Right cardiac atrium (tissue), 5 donors: ENCODE data around the gene FAM32A. TPM values are rescaled to one million over a fixed set of nuclear protein-coding genes. Genes with fewer than 3 reads are reported as not detected.

Experiments used
- ATAC-seq, 2 donors: fragments of 200-7000 bp; cut with Tn5 transposase; one replicate each; pipeline versions ENCODE4 v1.8.0 to v1.9.1; 2020; ENCODE audit warnings: moderate library complexity in 2 of 2, mild to moderate bottlenecking in 1 of 2
- DNase-seq, 3 donors: peaks; one replicate each; pipeline ENCODE4 v3.0.0-alpha.2; 2020
- H3K27ac ChIP-seq: one replicate; pipeline ENCODE4 v1.5.1; 2013; ENCODE audit warnings: mild to moderate bottlenecking, low read length, control low read depth, moderate library complexity
- H3K27me3 ChIP-seq: one replicate; pipeline ENCODE4 v1.6.1; 2013; ENCODE audit not compliant: control insufficient read depth, insufficient read depth
- H3K4me1 ChIP-seq: one replicate; pipeline ENCODE4 v1.6.1; 2013; ENCODE audit warnings: low read length; ENCODE audit not compliant: control insufficient read depth, insufficient read depth
- H3K4me3 ChIP-seq: one replicate; pipeline ENCODE4 v1.5.1; 2013; ENCODE audit warnings: low read length, control low read depth
- H3K9me3 ChIP-seq: one replicate; pipeline ENCODE4 v1.6.1; 2013; ENCODE audit warnings: low read length; ENCODE audit not compliant: control insufficient read depth
- WGBS: extraction: QIAGEN DNeasy Blood & Tissue Kit; methylation state at CpG from one replicate; pipeline ENCODE4 v1.1.7; 2013; 5-methylcytosine and 5-hydroxymethylcytosine counted together
- intact Hi-C, 4 donors: fragments of 100-400 bp; cut with DNase I; formaldehyde crosslinking; loops; one replicate each; pipeline versions ENCODE4 v1.11.0 to v1.14.0; 2022 to 2023
- polyA plus RNA-seq: library from polyadenylated mRNA; stranded (reverse); fragments of 200-250 nt; gene quantifications from one replicate; pipeline ENCODE4 v1.2.3, GENCODE V29; 2013
- total RNA-seq, 4 donors: library from RNA; stranded (reverse); fragmentation: NEBNext Ultra II Directional; extraction: Animal tissue kit (Norgen Biotek cat#: 25700); gene quantifications; one replicate each; pipeline ENCODE4 v1.2.1, GENCODE V29; 2021
- donor health status: healthy with polysubstance abuse.
- donor health status: DM: no; HTN: yes; CAD: no.
- donor health status: DM: no; HTN: no; CAD: no.
- donor health status: DM: no; HTN: yes; CAD: no; lungs with severe emphysema.
- donor health status: DM: yes; HTN: yes; CAD: no.

The FAM32A gene
- total and polyA plus RNA-seq, 5 donors: 37.5 to 49.3 (median 41.6) TPM

GRCh38 chr19:16233836-16234551, 48.8 kb downstream of the FAM32A start:
- Histone ChIP-seq H3K9me3 (no peaks in the 10 kb centered on the region), H3K4me1 (no peaks in the 10 kb centered on the region), H3K27me3 (no peaks in the 10 kb centered on the region), H3K27ac (no peak overlapping the region), H3K4me3 (no peak overlapping the region)
- ATAC-seq (peak in 1 of 2 donors; percentile 18), DNase-seq (no peak)
- 85% methylated on average over 19 of the region's 19 CpGs for whole genome bisulfite sequencing
- intact Hi-C loops: no loop called here

GRCh38 chr19:16234552-16235445, 49.6 kb downstream of the FAM32A start:
- intact Hi-C loops: no loop called here

GRCh38 chr19:16235811-16236652, 50.8 kb downstream of the FAM32A start:
- intact Hi-C loops: no loop called here
- Histone ChIP-seq H3K4me3 (no peak overlapping the region), H3K4me1 (no peaks in the 10 kb centered on the region), H3K27ac (no peak overlapping the region), H3K9me3 (no peaks in the 10 kb centered on the region), H3K27me3 (no peaks in the 10 kb centered on the region)
- ATAC-seq (peak in 1 of 2 donors; percentile 3), DNase-seq (no peak)
- WGBS: 87% methylated on average over 21 of the region's 21 CpGs

More at GRCh38 chr19:16234552-16235445, 49.6 kb downstream of the FAM32A start:
- H3K4me3 ChIP-seq: no peak overlapping the region
- no peak overlapping the region for H3K27ac ChIP-seq
- ATAC-seq: no peak
- no peaks in the 10 kb centered on the region for H3K4me1 ChIP-seq
- H3K27me3 ChIP-seq: no peaks in the 10 kb centered on the region
- 91% methylated on average over 41 of the region's 41 CpGs for WGBS
- DNase-seq: no peak
- H3K9me3 ChIP-seq: no peaks in the 10 kb centered on the region

Other genes starting within 250 kb of the FAM32A start
- gene OR10H4, start 236.4 kb upstream of the FAM32A start, total RNA-seq: not detected
- gene OR10H4, start 236.4 kb upstream of the FAM32A start, polyA plus RNA-seq: not detected
- gene TPM4, start 108.9 kb upstream of the FAM32A start, total RNA-seq: 100 to 1,000 TPM in 3 of 4 donors, 10 to 100 TPM in 1; 87.7 to 226 (median 130) TPM
- gene TPM4, start 108.9 kb upstream of the FAM32A start, polyA plus RNA-seq: 137 TPM
- 10 to 100 TPM; 22.6 to 30.0 (median 24.5) TPM for gene RAB8A, start 73.5 kb upstream of the FAM32A start, total RNA-seq
- gene RAB8A, start 73.5 kb upstream of the FAM32A start, polyA plus RNA-seq: 12.9 TPM
- 1 to 10 TPM in 1 of 4 donors, under 1 TPM in 1, not detected in 2; 0.37 to 1.0 TPM for gene HSH2D, start 41.7 kb upstream of the FAM32A start, total RNA-seq
- gene HSH2D, start 41.7 kb upstream of the FAM32A start, polyA plus RNA-seq: 0.18 TPM
- not detected for gene CIB3, start 11.9 kb upstream of the FAM32A start, total RNA-seq
- gene CIB3, start 11.9 kb upstream of the FAM32A start, polyA plus RNA-seq: not detected
- 10 to 100 TPM; 38.7 to 65.5 (median 50.4) TPM for gene AP1M1, start 12.5 kb downstream of the FAM32A start, total RNA-seq
- 37.1 TPM for gene AP1M1, start 12.5 kb downstream of the FAM32A start, polyA plus RNA-seq
- gene KLF2, start 139.4 kb downstream of the FAM32A start, total RNA-seq: 10 to 100 TPM; 53.3 to 73.5 (median 68.1) TPM
- 30.9 TPM for gene KLF2, start 139.4 kb downstream of the FAM32A start, polyA plus RNA-seq